ENCODE results near the gene LSP1. TPM values are rescaled to one million over a fixed set of nuclear protein-coding genes. Genes with fewer than 3 reads are reported as not detected.

Gene LSP1
- total and polyA plus RNA-seq, 12 donors = 4.0 to 1,341 (median 278) TPM

GRCh38 chr11:1917523-1918435 is 64.9 kb downstream of the LSP1 start:
- TF ChIP-seq CTCF (IDR thresholded peaks at IDR 0.05) = peak; percentile 59 to 88 (median 78)
- no peak for TF ChIP-seq POLR2A (IDR thresholded peaks at IDR 0.05)
- peak; percentile 60 to 71 (median 66) for DNase-seq
- Histone ChIP-seq H3K4me1 (replicated peaks in 1 of 2) (peaks cover 0 to 3% of the 10 kb centered on the region in 2 donors), H3K27ac (peak overlapping the region in 2 of 5 donors; percentile 48 to 71), H3K4me3 (no peak overlapping the region), H3K36me3 (replicated peaks in 1 of 2) (no peaks in the 10 kb centered on the region), H3K27me3 (no peaks in the 10 kb centered on the region), H3K9me3 (replicated peaks in 1 of 3) (no peaks in the 10 kb centered on the region)
- intact Hi-C loops (cut with DNase I) = loop anchor here in 1 of 2 donors (5.0 kb wide), 1 partner anchor 35 kb away; no protein-coding TSS in a partner anchor
- 56 to 62% (median 60%) methylated on average over 21 to 34 of the region's 34 CpGs; no CpG with 5 or more reads in 1 of the 4 donors for WGBS, 4 donors

GRCh38 chr11:1918436-1919315 is 65.8 kb downstream of the LSP1 start:
- H3K4me1 ChIP-seq (replicated peaks in 1 of 2) = peaks cover 0 to 3% of the 10 kb centered on the region in 2 donors
- H3K27me3 ChIP-seq = no peaks in the 10 kb centered on the region
- 71 to 90% (median 76%) methylated on average over 8 to 29 of the region's 29 CpGs for WGBS, 4 donors
- TF ChIP-seq POLR2A (IDR thresholded peaks at IDR 0.05) = no peak
- TF ChIP-seq CTCF (IDR thresholded peaks at IDR 0.05) = peak in 1 of 6 experiments; percentile 16
- H3K4me3 ChIP-seq = no peak overlapping the region
- H3K9me3 ChIP-seq (replicated peaks in 1 of 3) = no peaks in the 10 kb centered on the region
- H3K27ac ChIP-seq = peak overlapping the region in 1 of 5 donors; percentile 20
- peak in 5 of 7 donors; percentile 38 to 60 (median 45) for DNase-seq
- H3K36me3 ChIP-seq (replicated peaks in 1 of 2) = no peaks in the 10 kb centered on the region
- intact Hi-C loops (cut with DNase I) = loop anchor here in 1 of 2 donors (5.0 kb wide), 1 partner anchor 36 kb away; no protein-coding TSS in a partner anchor

GRCh38 chr11:1919391-1920127 is 66.7 kb downstream of the LSP1 start, which contains the start of gene TNNT3:
TNNT3 (plus strand) TSS chr11:1919703; CDS start chr11:1922875, 3,172 bp downstream.
- H3K27ac ChIP-seq = peak within 1 kb of the TSS in 1 of 5 donors; percentile 20
- no peaks in the 10 kb centered on the region for H3K27me3 ChIP-seq
- TF ChIP-seq CTCF (IDR thresholded peaks at IDR 0.05) = no peak
- no peak for TF ChIP-seq POLR2A (IDR thresholded peaks at IDR 0.05)
- no peaks in the 10 kb centered on the region for H3K36me3 ChIP-seq (replicated peaks in 1 of 2)
- WGBS, 4 donors = 79 to 83% (median 81%) methylated on average over 17 to 31 of the region's 31 CpGs
- peaks cover 0 to 3% of the 10 kb centered on the region in 2 donors for H3K4me1 ChIP-seq (replicated peaks in 1 of 2)
- intact Hi-C loops (cut with DNase I) = loop anchor here (5.0 kb wide), 3 partner anchors 37 to 227 kb away; partner anchors contain the start of gene TNNI2 (in 1 of the 2)
- peak in 1 of 7 donors; percentile 14 for DNase-seq
- no peak within 1 kb of the TSS for H3K4me3 ChIP-seq
- H3K9me3 ChIP-seq (replicated peaks in 1 of 3) = no peaks in the 10 kb centered on the region

All from adrenal gland (tissue), 12 donors.